Adrenal gland (tissue), 12 donors: ENCODE data around the gene TNXB. TPM values are rescaled to one million over a fixed set of nuclear protein-coding genes. Genes with fewer than 3 reads are reported as not detected.
A peak's percentile ranks its signal among the peaks of the same experiment; 100 is the strongest.

ENCODE experiments used
- DNase-seq, 7 donors: peaks; one replicate each; pipeline ENCODE4 v3.0.0-alpha.2; 2019 to 2020
- H3K27ac ChIP-seq, 5 donors: fragments of 200-600 bp; sonication (generic) in 4 of 5; 1 replicate in 3 of 5; 2 replicates in 2 of 5; pipeline versions ENCODE4 v1.5.1 to v1.8.0; 2016 to 2020; ENCODE audit warnings: mild to moderate bottlenecking in 1 of 5
- H3K27me3 ChIP-seq: fragments of 200-600 bp; 2 replicates; pipeline ENCODE4 v1.8.0; 2021
- H3K36me3 ChIP-seq, 2 donors: fragments of 200-600 bp; replicated peaks in 1 of 2; 1 replicate in 1 of 2; 2 replicates in 1 of 2; pipeline versions ENCODE4 v1.5.1 to v1.8.0; 2018 to 2022
- H3K4me1 ChIP-seq, 2 donors: fragments of 200-600 bp; replicated peaks in 1 of 2; 1 replicate in 1 of 2; 2 replicates in 1 of 2; pipeline versions ENCODE4 v1.5.1 to v1.8.0; 2018 to 2021
- H3K4me3 ChIP-seq, 4 donors: fragments of 200-600 bp; sonication (generic) in 3 of 4; one replicate each; pipeline ENCODE4 v1.5.1; 2016 to 2018
- H3K9me3 ChIP-seq, 3 donors: fragments of 200-600 bp; sonication (generic) in 1 of 3; replicated peaks in 1 of 3; 1 replicate in 2 of 3; 2 replicates in 1 of 3; pipeline versions ENCODE4 v1.5.1 to v1.8.0; 2016 to 2021
- POLR2A ChIP-seq, 2 donors: fragments of 450-650 bp; IDR thresholded peaks; one replicate each; pipeline ENCODE4 v1.6.1; 2017; ENCODE audit warnings: antibody characterized with exemption in 2 of 2, mild to moderate bottlenecking in 2 of 2, moderate library complexity in 1 of 2
- WGBS, 4 donors: extraction: QIAGEN DNeasy Blood & Tissue Kit in 2 of 4; methylation state at CpG; one replicate each; pipeline versions ENCODE4 v1.1.5 to v1.1.7; 2013 to 2017; 5-methylcytosine and 5-hydroxymethylcytosine counted together
- intact Hi-C, 2 donors: fragments of 100-400 bp; cut with DNase I; formaldehyde crosslinking; loops; one replicate each; pipeline versions ENCODE4 v1.14.1 to v1.15.0; 2022 to 2023
- polyA plus RNA-seq, 3 donors: library from polyadenylated mRNA; stranded (reverse); fragments of 200-250 nt in 2 of 3; fragments of 350-450 nt in 1 of 3; fragmentation: Illumina TruSeq in 1 of 3; extraction: RNeasy Lipid Tissue Mini Kit (QIAGEN cat#74804) in 1 of 3; gene quantifications; one replicate each; pipeline ENCODE4 v1.2.3, GENCODE V29; 2013 to 2014
- total RNA-seq, 9 donors: library from RNA; depleted of rRNA in 4 of 9; stranded (reverse); fragments of >200 nt in 4 of 9; fragments of 120-200 nt in 1 of 9; fragmentation: NEBNext Ultra II Directional in 1 of 9; extraction: Animal tissue kit (Norgen Biotek cat#: 25700) in 1 of 9; gene quantifications; one replicate each; pipeline versions ENCODE4 v1.1.0 to v1.2.4, GENCODE V29; 2013 to 2023
- TF ChIP-seq, protein P1 (sequence below), 6 experiments: fragments of 450-650 bp in 4 of 6; fragments of 200-600 bp in 2 of 6; sonication (generic) in 1 of 6; IDR thresholded peaks; 1 replicate in 5 of 6; 2 replicates in 1 of 6; pipeline versions ENCODE4 v1.5.1 to v1.8.0; 2016 to 2021; ENCODE audit warnings: antibody characterized with exemption in 6 of 6, mild to moderate bottlenecking in 2 of 6, moderate library complexity in 1 of 6
- donor health status: healthy with polysubstance abuse.
- donor health status: Bipolar disorder and iron deficiency.
- donor health status: DM: yes; HTN: yes; CAD: no.
- donor health status: DM: no; HTN: no; CAD: no.
- donor health status: DM: no; HTN: no; CAD: no.
- donor health status: DM: yes; HTN: yes; CAD: no.

Gene TNXB
- total and polyA plus RNA-seq, 12 donors, result 19.6 to 506 (median 213) TPM

DNA sequence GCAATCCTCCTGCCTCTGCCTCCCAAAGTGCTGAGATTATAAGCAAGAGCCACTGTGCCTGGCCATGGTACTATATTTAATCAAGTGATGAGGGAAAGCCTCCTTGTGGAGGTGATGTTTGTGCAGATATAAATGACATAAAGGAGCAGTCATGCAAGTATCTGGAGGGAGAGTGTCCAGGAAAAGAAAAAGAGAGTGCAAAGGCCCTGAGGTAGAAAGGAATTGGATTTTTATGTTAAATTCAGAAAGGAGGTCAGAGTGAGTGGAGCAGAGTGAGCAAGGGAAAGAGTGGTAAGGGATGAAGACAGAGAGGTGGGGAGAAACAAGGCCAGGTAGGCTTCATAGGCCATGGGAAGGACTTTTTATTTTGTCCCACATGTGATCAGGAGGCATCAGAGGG, 28.3 kb upstream of the TNXB start:
- TF ChIP-seq, protein P1, sequence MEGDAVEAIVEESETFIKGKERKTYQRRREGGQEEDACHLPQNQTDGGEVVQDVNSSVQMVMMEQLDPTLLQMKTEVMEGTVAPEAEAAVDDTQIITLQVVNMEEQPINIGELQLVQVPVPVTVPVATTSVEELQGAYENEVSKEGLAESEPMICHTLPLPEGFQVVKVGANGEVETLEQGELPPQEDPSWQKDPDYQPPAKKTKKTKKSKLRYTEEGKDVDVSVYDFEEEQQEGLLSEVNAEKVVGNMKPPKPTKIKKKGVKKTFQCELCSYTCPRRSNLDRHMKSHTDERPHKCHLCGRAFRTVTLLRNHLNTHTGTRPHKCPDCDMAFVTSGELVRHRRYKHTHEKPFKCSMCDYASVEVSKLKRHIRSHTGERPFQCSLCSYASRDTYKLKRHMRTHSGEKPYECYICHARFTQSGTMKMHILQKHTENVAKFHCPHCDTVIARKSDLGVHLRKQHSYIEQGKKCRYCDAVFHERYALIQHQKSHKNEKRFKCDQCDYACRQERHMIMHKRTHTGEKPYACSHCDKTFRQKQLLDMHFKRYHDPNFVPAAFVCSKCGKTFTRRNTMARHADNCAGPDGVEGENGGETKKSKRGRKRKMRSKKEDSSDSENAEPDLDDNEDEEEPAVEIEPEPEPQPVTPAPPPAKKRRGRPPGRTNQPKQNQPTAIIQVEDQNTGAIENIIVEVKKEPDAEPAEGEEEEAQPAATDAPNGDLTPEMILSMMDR (IDR thresholded peaks at IDR 0.05), result no peak
- no peak for TF ChIP-seq POLR2A (IDR thresholded peaks at IDR 0.05)
- intact Hi-C loops, result no loop called here
- H3K36me3 ChIP-seq, result no peaks in the 10 kb centered on the region
- H3K4me1 ChIP-seq, result peaks cover 0 to 6% of the 10 kb centered on the region in 2 donors
- DNase-seq, result no peak
- H3K4me3 ChIP-seq, result no peak overlapping the region
- no peaks in the 10 kb centered on the region for H3K27me3 ChIP-seq
- no peak overlapping the region for H3K27ac ChIP-seq
- no peaks in the 10 kb centered on the region for H3K9me3 ChIP-seq

DNA sequence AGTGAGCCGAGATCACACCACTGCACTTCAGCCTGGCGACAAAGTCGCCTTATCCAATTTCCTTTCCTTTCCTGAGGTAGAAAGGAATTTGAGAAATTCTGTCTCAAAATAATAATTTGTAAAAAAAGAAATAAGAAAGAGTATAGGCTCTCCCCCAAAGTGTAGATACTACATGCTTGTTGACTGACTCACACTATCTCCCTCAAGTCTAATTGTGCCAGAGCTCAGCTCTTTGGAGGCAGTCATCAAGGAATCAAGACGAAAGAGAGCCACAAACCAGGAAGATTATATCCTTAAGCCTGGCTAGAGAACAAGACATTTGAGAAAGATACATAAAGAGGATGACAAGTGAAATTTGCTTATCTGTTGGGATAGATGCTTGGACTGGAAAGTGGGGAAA, 24.6 kb upstream of the TNXB start:
- H3K27me3 ChIP-seq, result no peaks in the 10 kb centered on the region
- no peak overlapping the region for H3K27ac ChIP-seq
- no peak overlapping the region for H3K4me3 ChIP-seq
- H3K9me3 ChIP-seq, result no peaks in the 10 kb centered on the region
- 71 to 83% (median 79%) methylated on average over 4 of the region's 4 CpGs for WGBS, 4 donors
- peaks cover 9 to 10% of the 10 kb centered on the region in 2 donors for H3K4me1 ChIP-seq
- DNase-seq, result no peak
- no peaks in the 10 kb centered on the region for H3K36me3 ChIP-seq
- TF ChIP-seq POLR2A (IDR thresholded peaks at IDR 0.05), result no peak
- TF ChIP-seq, protein P1 (IDR thresholded peaks at IDR 0.05), result no peak
- intact Hi-C loops, result no loop called here

- no peak for TF ChIP-seq POLR2A (IDR thresholded peaks at IDR 0.05)
- TF ChIP-seq, protein P1 (IDR thresholded peaks at IDR 0.05), result no peak
These were observed 23.0 kb upstream of the TNXB start for GRCh38 chr6:32132110-32132509.

GRCh38 chr6:32131439-32131948, 22.4 kb upstream of the TNXB start:
- WGBS, 4 donors, result 88 to 92% (median 90%) methylated on average over 14 of the region's 14 CpGs
- Histone ChIP-seq H3K27me3 (no peaks in the 10 kb centered on the region), H3K27ac (no peak overlapping the region), H3K4me3 (no peak overlapping the region), H3K4me1 (peaks cover 20 to 25% of the 10 kb centered on the region in 2 donors), H3K9me3 (no peaks in the 10 kb centered on the region), H3K36me3 (no peaks in the 10 kb centered on the region)
- no peak for TF ChIP-seq POLR2A (IDR thresholded peaks at IDR 0.05)
- TF ChIP-seq, protein P1 (IDR thresholded peaks at IDR 0.05), result no peak
- peak in 1 of 7 donors; percentile 12 for DNase-seq
- intact Hi-C loops, result no loop called here

More at GRCh38 chr6:32132110-32132509, 23.0 kb upstream of the TNXB start:
- H3K4me3 ChIP-seq, result no peak overlapping the region
- peak in 1 of 7 donors; percentile 12 for DNase-seq
- H3K36me3 ChIP-seq, result no peaks in the 10 kb centered on the region
- H3K9me3 ChIP-seq, result no peaks in the 10 kb centered on the region
- H3K4me1 ChIP-seq, result peaks cover 17 to 19% of the 10 kb centered on the region in 2 donors
- no peak overlapping the region for H3K27ac ChIP-seq
- intact Hi-C loops, result no loop called here
- no peaks in the 10 kb centered on the region for H3K27me3 ChIP-seq
